ENCODE measurements around the gene FOXP3.

GRCh38 chrX:49308604-49309269 is 44.2 kb upstream of the FOXP3 start:
- TF ChIP-seq CTCF (IDR thresholded peaks at IDR 0.05) (no peak), POLR2A (IDR thresholded peaks at IDR 0.05) (no peak)
